ENCODE results near the gene KIRREL3.

Gene KIRREL3

DNA sequence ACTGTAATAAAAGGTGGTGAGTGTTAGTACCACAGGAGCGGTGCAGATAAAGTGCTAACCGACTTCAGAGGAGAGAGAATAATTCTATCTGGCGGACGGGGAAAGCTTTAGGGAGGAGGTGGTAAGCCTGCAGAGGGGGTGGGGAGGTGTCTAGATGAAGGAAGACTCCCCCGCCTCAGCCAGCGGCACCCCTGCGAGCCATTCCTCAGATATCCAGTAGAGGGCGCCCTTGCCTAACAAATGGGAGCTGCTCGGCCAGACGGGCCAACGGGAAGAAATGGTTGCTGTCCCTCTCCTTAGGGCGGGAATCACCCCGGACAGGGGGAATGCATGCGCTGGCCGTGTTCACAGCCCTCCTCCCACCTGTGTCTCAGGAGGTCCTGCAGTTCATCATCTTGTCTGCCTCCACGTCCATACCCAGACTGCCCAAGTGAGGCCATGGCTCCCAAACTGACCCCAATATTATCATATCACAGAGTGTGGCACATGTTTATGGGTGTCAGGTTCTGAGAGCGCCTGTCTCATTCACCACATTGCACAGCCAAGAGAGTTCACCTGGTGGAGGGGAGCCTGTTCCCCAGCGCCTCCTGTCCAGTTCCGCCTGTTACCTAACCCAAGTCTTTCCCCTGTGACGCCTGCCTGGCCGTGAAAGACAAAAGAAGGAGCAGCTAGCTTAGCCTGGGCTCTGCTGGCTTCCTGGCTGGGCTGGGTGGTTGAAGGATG, 559.6 kb downstream of the KIRREL3 start:
- no peaks in the 10 kb centered on the region for H4K20me1 ChIP-seq (ENCODE audit: insufficient read depth, low read length)
- H2AFZ ChIP-seq (ENCODE audit: low read depth, low read length) = 0 out of 2 replicates have a peak overlapping the region, but pooled peaks have one; percentile 46
- TF ChIP-seq, protein P1, sequence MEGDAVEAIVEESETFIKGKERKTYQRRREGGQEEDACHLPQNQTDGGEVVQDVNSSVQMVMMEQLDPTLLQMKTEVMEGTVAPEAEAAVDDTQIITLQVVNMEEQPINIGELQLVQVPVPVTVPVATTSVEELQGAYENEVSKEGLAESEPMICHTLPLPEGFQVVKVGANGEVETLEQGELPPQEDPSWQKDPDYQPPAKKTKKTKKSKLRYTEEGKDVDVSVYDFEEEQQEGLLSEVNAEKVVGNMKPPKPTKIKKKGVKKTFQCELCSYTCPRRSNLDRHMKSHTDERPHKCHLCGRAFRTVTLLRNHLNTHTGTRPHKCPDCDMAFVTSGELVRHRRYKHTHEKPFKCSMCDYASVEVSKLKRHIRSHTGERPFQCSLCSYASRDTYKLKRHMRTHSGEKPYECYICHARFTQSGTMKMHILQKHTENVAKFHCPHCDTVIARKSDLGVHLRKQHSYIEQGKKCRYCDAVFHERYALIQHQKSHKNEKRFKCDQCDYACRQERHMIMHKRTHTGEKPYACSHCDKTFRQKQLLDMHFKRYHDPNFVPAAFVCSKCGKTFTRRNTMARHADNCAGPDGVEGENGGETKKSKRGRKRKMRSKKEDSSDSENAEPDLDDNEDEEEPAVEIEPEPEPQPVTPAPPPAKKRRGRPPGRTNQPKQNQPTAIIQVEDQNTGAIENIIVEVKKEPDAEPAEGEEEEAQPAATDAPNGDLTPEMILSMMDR (IDR thresholded peaks at IDR 0.05; ENCODE audit: low read depth, low read length) = peak; percentile 91
- no peak for TF ChIP-seq EZH2phosphoT487 (IDR thresholded peaks at IDR 0.05; ENCODE audit: low read depth)
- H3K9me3 ChIP-seq (ENCODE audit: insufficient read depth, low read length) = no peaks in the 10 kb centered on the region
- H3K36me3 ChIP-seq (replicated peaks; ENCODE audit: low read depth, low read length) = no peaks in the 10 kb centered on the region
- peak overlapping the region; percentile 39 for H3K4me3 ChIP-seq (ENCODE audit: low read length)
- H3K27ac ChIP-seq (ENCODE audit: low read length) = no peak overlapping the region
- H3K4me2 ChIP-seq (ENCODE audit: low read length) = peak overlapping the region; percentile 64
- H3K27me3 ChIP-seq (ENCODE audit: low read depth, low read length) = peaks cover 17% of the 10 kb centered on the region
- H3K4me1 ChIP-seq (ENCODE audit: low read length) = peaks cover 7% of the 10 kb centered on the region; the same call in 1 of the 2 replicates
- H3K9ac ChIP-seq (ENCODE audit: low read length) = no peak overlapping the region
- no peaks in the 10 kb centered on the region for H3K79me2 ChIP-seq (ENCODE audit: low read length)

DNA sequence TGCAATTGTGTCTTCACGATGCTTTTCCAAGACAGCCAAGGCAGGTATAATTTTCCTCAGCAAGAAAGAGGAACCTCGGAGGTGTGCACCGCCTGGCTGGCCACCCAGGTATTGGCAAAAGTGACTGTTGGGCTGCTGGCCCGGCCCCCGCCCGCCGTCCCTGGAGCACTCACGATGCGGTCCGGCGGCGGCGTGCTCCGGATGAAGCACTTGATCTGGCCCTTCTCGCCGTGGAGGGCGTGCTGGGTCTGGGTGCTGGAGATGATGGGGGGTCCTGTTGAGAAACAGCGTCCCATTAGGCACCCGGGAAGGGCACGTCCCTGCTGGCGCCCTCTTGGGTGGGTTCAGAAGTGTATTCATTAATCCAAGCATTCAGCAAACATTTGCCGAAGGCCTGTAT, 560.3 kb downstream of the KIRREL3 start:
- Histone ChIP-seq H3K4me2 (ENCODE audit: low read length) (no peak overlapping the region), H4K20me1 (ENCODE audit: insufficient read depth, low read length) (no peaks in the 10 kb centered on the region), H3K4me1 (ENCODE audit: low read length) (peaks cover 7% of the 10 kb centered on the region; the same call in 1 of the 2 replicates), H3K27me3 (ENCODE audit: low read depth, low read length) (peaks cover 17% of the 10 kb centered on the region), H2AFZ (ENCODE audit: low read depth, low read length) (0 out of 2 replicates have a peak overlapping the region, but pooled peaks have one; percentile 46), H3K27ac (ENCODE audit: low read length) (no peak overlapping the region), H3K9me3 (ENCODE audit: insufficient read depth, low read length) (no peaks in the 10 kb centered on the region), H3K4me3 (ENCODE audit: low read length) (no peak overlapping the region), H3K79me2 (ENCODE audit: low read length) (no peaks in the 10 kb centered on the region), H3K9ac (ENCODE audit: low read length) (no peak overlapping the region), H3K36me3 (replicated peaks; ENCODE audit: low read depth, low read length) (no peaks in the 10 kb centered on the region)
- TF ChIP-seq, protein P1 (IDR thresholded peaks at IDR 0.05; ENCODE audit: low read depth, low read length) = no peak
- TF ChIP-seq EZH2phosphoT487 (IDR thresholded peaks at IDR 0.05; ENCODE audit: low read depth) = no peak

DNA sequence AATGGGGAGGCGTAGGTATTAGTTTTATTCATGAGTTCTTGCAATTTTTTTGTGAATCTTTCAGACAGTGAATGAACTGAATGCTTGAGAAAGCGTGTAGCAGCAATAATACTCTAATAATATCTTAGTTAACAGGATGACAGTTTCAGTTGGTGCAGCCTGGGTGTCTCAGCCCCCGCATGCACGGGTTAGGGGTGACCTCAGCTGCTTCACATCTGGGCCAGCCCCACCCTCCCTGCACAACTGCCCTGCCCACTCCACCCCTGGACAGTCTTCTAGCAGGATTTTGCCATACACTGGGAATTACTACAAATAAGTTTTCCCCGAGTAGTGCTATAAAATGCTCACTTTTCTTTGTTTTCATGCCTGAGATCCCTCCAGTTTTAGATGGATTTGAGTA, 561.9 kb downstream of the KIRREL3 start:
- Histone ChIP-seq H3K9ac (ENCODE audit: low read length) (no peak overlapping the region), H2AFZ (ENCODE audit: low read depth, low read length) (no peak overlapping the region), H3K9me3 (ENCODE audit: insufficient read depth, low read length) (no peaks in the 10 kb centered on the region), H3K4me1 (ENCODE audit: low read length) (peaks cover 7% of the 10 kb centered on the region; the same call in 1 of the 2 replicates), H4K20me1 (ENCODE audit: insufficient read depth, low read length) (no peaks in the 10 kb centered on the region), H3K36me3 (replicated peaks; ENCODE audit: low read depth, low read length) (no peaks in the 10 kb centered on the region), H3K4me3 (ENCODE audit: low read length) (no peak overlapping the region), H3K27ac (ENCODE audit: low read length) (no peak overlapping the region), H3K79me2 (ENCODE audit: low read length) (no peaks in the 10 kb centered on the region), H3K4me2 (ENCODE audit: low read length) (no peak overlapping the region), H3K27me3 (ENCODE audit: low read depth, low read length) (peaks cover 17% of the 10 kb centered on the region)
- TF ChIP-seq, protein P1 (IDR thresholded peaks at IDR 0.05; ENCODE audit: low read depth, low read length) = no peak

DNA sequence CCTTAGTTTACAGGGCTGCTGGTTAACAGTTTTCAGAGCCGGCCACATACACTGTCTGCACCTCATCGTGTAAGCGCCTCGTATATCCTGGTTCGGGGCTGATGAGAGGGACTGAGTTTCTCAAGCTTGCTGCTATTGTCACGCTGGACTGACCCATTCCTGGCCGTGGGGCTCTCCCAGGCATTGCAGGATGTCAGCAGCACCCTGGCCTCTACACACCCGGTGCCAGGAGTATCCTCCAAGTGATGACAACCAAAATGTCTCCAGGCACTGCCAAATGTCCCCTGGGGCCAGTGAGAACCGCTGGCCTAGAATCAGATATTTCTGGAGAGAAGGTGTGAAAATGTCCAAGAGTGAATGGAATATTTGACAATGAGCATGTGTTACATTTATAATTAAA, 562.3 kb downstream of the KIRREL3 start:
- TF ChIP-seq EZH2phosphoT487 (IDR thresholded peaks at IDR 0.05; ENCODE audit: low read depth) = no peak
- TF ChIP-seq, protein P1 (IDR thresholded peaks at IDR 0.05; ENCODE audit: low read depth, low read length) = no peak
- Histone ChIP-seq H3K4me3 (ENCODE audit: low read length) (no peak overlapping the region), H3K4me1 (ENCODE audit: low read length) (peaks cover 7% of the 10 kb centered on the region; the same call in 1 of the 2 replicates), H4K20me1 (ENCODE audit: insufficient read depth, low read length) (no peaks in the 10 kb centered on the region), H3K27me3 (ENCODE audit: low read depth, low read length) (peaks cover 17% of the 10 kb centered on the region), H3K27ac (ENCODE audit: low read length) (no peak overlapping the region), H3K9me3 (ENCODE audit: insufficient read depth, low read length) (no peaks in the 10 kb centered on the region), H3K9ac (ENCODE audit: low read length) (no peak overlapping the region), H2AFZ (ENCODE audit: low read depth, low read length) (no peak overlapping the region), H3K79me2 (ENCODE audit: low read length) (no peaks in the 10 kb centered on the region), H3K36me3 (replicated peaks; ENCODE audit: low read depth, low read length) (no peaks in the 10 kb centered on the region), H3K4me2 (ENCODE audit: low read length) (no peak overlapping the region)
